GM19467 (cell line): ENCODE results near the gene KIAA0930.
"Not testable (repeated sequence)": the region's sequence is repeated elsewhere in the genome, so short reads cannot be mapped to it uniquely, and the experiment has no call there.

Experiments
- ATAC-seq: cut with Tn5 transposase; IDR thresholded peaks from one replicate; pipeline ENCODE4 v1.9.1; 2021; ENCODE audit warnings: mild to moderate bottlenecking, moderate library complexity; ENCODE audit not compliant: unreplicated experiment

The KIAA0930 gene

GRCh38 chr22:45204241-45204640 lies 36.5 kb downstream of the KIAA0930 start:
- no peak for ATAC-seq

GRCh38 chr22:45203150-45203951 lies 37.3 kb downstream of the KIAA0930 start:
- ATAC-seq = no peak

- ATAC-seq = no peak
Measured at GRCh38 chr22:45202333-45203149, 38.2 kb downstream of the KIAA0930 start.

- no peak for ATAC-seq
Measured at GRCh38 chr22:45201678-45202332, 38.9 kb downstream of the KIAA0930 start.

GRCh38 chr22:45200860-45201511 lies 39.7 kb downstream of the KIAA0930 start:
- ATAC-seq = no peak

- ATAC-seq = no peak
Measured at GRCh38 chr22:45200230-45200629, 40.5 kb downstream of the KIAA0930 start.

- no peak for ATAC-seq
Measured at GRCh38 chr22:45199723-45200122, 41.0 kb downstream of the KIAA0930 start.

GRCh38 chr22:45198463-45198795 lies 42.3 kb downstream of the KIAA0930 start:
- ATAC-seq = no peak

GRCh38 chr22:45197606-45198462 lies 42.9 kb downstream of the KIAA0930 start:
- no peak for ATAC-seq

GRCh38 chr22:45196926-45197605 lies 43.6 kb downstream of the KIAA0930 start:
- no peak for ATAC-seq

- ATAC-seq = no peak
Measured at GRCh38 chr22:45196308-45196707, 44.4 kb downstream of the KIAA0930 start.

- ATAC-seq = no peak
Measured at GRCh38 chr22:45195616-45196015, 45.1 kb downstream of the KIAA0930 start.

- ATAC-seq = no peak
Measured at GRCh38 chr22:45194686-45195085, 46.0 kb downstream of the KIAA0930 start.

- ATAC-seq = no peak
Measured at GRCh38 chr22:45192701-45193187, 48.0 kb downstream of the KIAA0930 start.

GRCh38 chr22:45191746-45192145 lies 48.9 kb downstream of the KIAA0930 start:
- not testable (repeated sequence) for ATAC-seq

- no peak for ATAC-seq
Measured at GRCh38 chr22:45190202-45190872, 50.4 kb downstream of the KIAA0930 start.

GRCh38 chr22:45188779-45189178 lies 51.9 kb downstream of the KIAA0930 start:
- no peak for ATAC-seq

GRCh38 chr22:45187891-45188290 lies 52.8 kb downstream of the KIAA0930 start:
- no peak for ATAC-seq
